Parietal lobe (tissue), 2 donors: ENCODE data around the gene SNX15. TPM values are rescaled to one million over a fixed set of nuclear protein-coding genes. Genes with fewer than 3 reads are reported as not detected.

Experiments used
- small RNA-seq: library from RNA; depleted of rRNA; stranded (forward); fragments of <200 nt; gene quantifications from one replicate; pipeline ENCODE3, GENCODE V24; 2014; ENCODE audit warnings: low replicate concordance
- total RNA-seq: library from RNA; depleted of rRNA; stranded (reverse); fragments of >200 nt; gene quantifications from one replicate; pipeline ENCODE4 v1.2.3, GENCODE V29; 2014

Gene SNX15, protein sequence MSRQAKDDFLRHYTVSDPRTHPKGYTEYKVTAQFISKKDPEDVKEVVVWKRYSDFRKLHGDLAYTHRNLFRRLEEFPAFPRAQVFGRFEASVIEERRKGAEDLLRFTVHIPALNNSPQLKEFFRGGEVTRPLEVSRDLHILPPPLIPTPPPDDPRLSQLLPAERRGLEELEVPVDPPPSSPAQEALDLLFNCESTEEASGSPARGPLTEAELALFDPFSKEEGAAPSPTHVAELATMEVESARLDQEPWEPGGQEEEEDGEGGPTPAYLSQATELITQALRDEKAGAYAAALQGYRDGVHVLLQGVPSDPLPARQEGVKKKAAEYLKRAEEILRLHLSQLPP
- total RNA-seq: 21.9 TPM

DNA sequence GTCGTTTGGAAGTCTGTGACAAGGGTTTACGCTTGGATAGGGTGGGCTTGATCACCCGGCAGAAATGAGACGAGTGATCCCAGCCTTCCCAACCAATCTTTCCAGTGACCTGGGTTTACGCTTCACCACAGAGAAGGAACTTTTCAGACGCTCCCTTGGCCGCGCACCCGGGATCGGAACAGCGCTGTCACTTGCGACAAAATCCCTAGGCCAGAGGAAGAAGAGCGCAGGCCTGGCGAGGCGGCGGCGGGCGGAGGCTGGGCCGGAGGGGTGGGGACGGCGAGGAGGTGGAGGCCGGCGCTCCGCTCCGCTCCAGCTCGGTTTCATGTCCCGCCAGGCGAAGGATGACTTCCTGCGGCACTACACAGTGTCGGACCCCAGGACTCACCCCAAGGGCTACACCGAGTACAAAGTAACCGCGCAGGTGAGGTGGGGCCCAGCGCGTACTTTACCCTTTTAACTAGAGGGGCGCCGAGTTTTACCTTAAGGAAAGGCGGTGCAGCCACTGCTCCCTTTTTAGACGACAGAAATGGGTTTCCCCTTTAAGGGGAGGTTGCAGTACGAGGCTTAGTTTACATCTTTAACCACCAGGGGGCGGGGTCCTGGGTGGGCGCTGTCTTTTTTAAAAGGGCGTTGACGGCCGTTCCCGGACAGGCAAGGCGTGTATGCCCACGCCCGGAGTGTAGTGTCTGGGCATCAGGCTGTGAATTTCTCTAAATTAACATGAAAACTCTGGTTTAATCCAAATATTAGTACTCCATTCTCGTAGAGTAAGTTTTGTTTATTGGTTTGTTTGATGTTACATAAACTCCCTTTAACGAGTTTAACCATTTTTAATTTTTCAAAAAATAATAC, at the start of gene SNX15:
Gene SNX15, plus strand, starts transcription at position 227 of the 855 bp plus-strand sequence. Its CDS starts 99 bp downstream, at position 326.

DNA sequence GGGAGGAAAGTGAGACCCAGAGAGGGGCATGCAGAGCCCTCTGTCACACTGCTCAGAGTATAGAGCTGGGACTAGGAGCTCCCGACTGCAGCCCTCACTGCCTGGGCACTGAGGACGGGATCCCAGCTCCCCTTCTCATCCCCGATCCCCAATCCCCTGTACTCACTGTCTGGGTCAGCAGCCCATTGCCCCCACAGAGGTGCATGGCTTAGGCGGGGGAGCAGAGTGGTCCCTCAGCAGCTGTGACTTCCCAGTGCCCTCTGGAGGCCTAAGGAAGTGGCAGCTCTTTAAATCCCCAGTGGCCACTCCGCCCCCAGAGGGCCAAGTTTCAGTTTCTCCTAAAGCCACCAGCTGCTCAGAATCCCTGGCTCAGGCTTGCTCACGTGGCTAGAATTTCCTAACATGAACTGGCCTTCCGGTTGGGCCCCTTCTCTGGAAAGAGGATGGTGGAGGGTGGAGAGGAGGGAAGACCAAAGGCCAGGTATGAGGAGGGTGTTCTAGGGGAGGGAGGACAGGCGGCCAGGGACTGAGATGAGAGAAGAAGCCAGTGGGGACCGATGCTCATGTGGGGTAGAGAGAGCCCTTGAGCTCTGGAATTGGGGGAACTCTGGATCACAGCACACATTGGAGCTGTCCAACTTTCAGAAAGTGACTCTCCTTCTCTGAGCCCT, 30.4 kb upstream of the SNX15 start, which contains the start of gene BATF2:
Gene BATF2, minus strand, starts transcription at position 262 of the 671 bp plus-strand sequence. Its CDS starts 57 bp downstream, at position 205.

GRCh38 chr11:65013888-65014725, 13.1 kb upstream of the SNX15 start, which contains the start of gene ARL2:
TSS of gene ARL2 (plus strand) at chr11:65014160. CDS start at chr11:65014208, 48 bp downstream.

DNA sequence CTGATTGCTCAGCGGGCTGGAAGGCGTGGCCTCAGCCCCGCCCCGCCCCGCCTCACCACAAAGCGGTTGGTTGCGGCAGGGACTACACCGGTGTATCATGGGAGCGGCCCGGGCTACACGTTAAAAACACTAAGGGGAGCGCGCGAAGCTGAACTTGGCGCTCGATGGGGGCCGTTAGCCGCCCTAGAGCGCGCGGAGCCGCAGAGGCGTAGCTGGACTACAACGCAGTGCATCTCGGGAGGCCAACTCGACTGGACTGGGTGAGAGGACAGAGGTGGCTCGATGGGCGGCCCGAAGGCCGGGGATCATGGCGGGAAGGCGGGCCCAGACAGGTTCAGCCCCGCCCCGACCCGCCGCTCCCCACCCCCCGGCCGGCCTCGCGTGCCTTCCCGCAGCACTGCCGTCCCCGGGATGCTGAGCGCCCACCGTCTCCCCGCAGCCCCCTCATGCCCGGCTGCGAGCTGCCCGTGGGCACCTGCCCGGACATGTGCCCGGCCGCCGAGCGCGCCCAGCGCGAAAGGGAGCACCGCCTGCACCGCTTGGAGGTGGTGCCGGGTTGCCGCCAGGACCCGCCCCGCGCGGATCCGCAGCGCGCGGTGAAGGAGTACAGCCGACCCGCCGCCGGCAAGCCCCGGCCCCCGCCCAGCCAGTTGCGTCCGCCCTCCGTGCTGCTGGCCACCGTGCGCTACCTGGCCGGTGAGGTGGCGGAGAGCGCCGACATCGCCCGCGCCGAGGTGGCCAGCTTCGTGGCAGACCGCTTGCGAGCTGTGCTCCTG, 13.8 kb downstream of the SNX15 start, which contains the start of gene SAC3D1:
Gene SAC3D1, plus strand, starts transcription at position 364 of the 776 bp plus-strand sequence. Its CDS starts 83 bp downstream, at position 447.

GRCh38 chr11:65058419-65059054, 31.3 kb downstream of the SNX15 start, which contains the start of gene NAALADL1:
TSS of gene NAALADL1 (minus strand) at chr11:65058553. CDS start at chr11:65058521, 32 bp downstream.

GRCh38 chr11:65083834-65084597, 56.8 kb downstream of the SNX15 start, which contains the start of the genes CDCA5 and ZFPL1:
TSS of gene CDCA5 (minus strand) at chr11:65084040. CDS start at chr11:65083978, 62 bp downstream.
TSS of gene ZFPL1 (plus strand) at chr11:65084222. CDS start at chr11:65084699, 477 bp downstream.

Small RNA genes within 50 kb of the gene (small RNA-seq; reads per million reads assigned to genes)
- gene MIR6879 (not detected), gene SNX15 (not detected)

Other genes starting within 250 kb of the SNX15 start
- 193 TPM for gene SF1, start 248.9 kb upstream of the SNX15 start, total RNA-seq
- gene MAP4K2, start 224.2 kb upstream of the SNX15 start, total RNA-seq: 15.7 TPM
- gene MEN1, start 216.9 kb upstream of the SNX15 start, total RNA-seq: 24.4 TPM
- gene CDC42BPG, start 182.8 kb upstream of the SNX15 start, total RNA-seq: 0.31 TPM
- gene EHD1, start 148.8 kb upstream of the SNX15 start, total RNA-seq: 44.4 TPM
- 13.1 TPM for gene ATG2A, start 110.2 kb upstream of the SNX15 start, total RNA-seq
- gene PPP2R5B, start 102.8 kb upstream of the SNX15 start, total RNA-seq: 27.9 TPM
- not detected for gene GPHA2, start 91.5 kb upstream of the SNX15 start, total RNA-seq
- gene MAJIN, start 55.3 kb upstream of the SNX15 start, total RNA-seq: not detected
- not detected for gene BATF2, start 30.5 kb upstream of the SNX15 start, total RNA-seq
- 42.9 TPM for gene ARL2, start 13.3 kb upstream of the SNX15 start, total RNA-seq
- 4.7 TPM for gene SAC3D1, start 13.8 kb downstream of the SNX15 start, total RNA-seq
- 2.2 TPM for gene NAALADL1, start 31.1 kb downstream of the SNX15 start, total RNA-seq
- gene CDCA5, start 56.6 kb downstream of the SNX15 start, total RNA-seq: 2.8 TPM
- gene ZFPL1, start 56.8 kb downstream of the SNX15 start, total RNA-seq: 20.3 TPM
- gene VPS51, start 68.8 kb downstream of the SNX15 start, total RNA-seq: 197 TPM
- 61.0 TPM for gene TM7SF2, start 84.4 kb downstream of the SNX15 start, total RNA-seq
- 4.7 TPM for gene ZNHIT2, start 90.3 kb downstream of the SNX15 start, total RNA-seq
- 168 TPM for gene FAU, start 94.7 kb downstream of the SNX15 start, total RNA-seq
- 29.4 TPM for gene MRPL49, start 94.9 kb downstream of the SNX15 start, total RNA-seq
- gene SYVN1, start 107.1 kb downstream of the SNX15 start, total RNA-seq: 22.2 TPM
- not detected for gene SPDYC, start 142.8 kb downstream of the SNX15 start, total RNA-seq
- 65.7 TPM for gene CAPN1, start 154.5 kb downstream of the SNX15 start, total RNA-seq
- gene POLA2, start 234.5 kb downstream of the SNX15 start, total RNA-seq: 4.7 TPM